Aorta (tissue), 5 donors: Measurements from ENCODE around the gene ECSCR. TPM values are rescaled to one million over a fixed set of nuclear protein-coding genes. Genes with fewer than 3 reads are reported as not detected.

Source experiments
- ATAC-seq: fragments of 200-7000 bp; cut with Tn5 transposase; one replicate; pipeline ENCODE4 v1.9.1; 2022; ENCODE audit warnings: moderate library complexity; ENCODE audit not compliant: low FRiP score
- DNase-seq, 2 donors: peaks; one replicate each; pipeline ENCODE4 v3.0.0-alpha.2; 2020
- H3K27ac ChIP-seq, 2 donors: one replicate each; pipeline ENCODE4 v1.5.1; 2013; ENCODE audit warnings: low read length in 2 of 2, mild to moderate bottlenecking in 2 of 2, moderate library complexity in 2 of 2, control low read depth in 1 of 2, inconsistent platforms in 1 of 2, low read depth in 1 of 2
- H3K27me3 ChIP-seq, 2 donors: one replicate each; pipeline ENCODE4 v1.6.1; 2013; ENCODE audit warnings: control low read depth in 1 of 2, low read length in 1 of 2, mild to moderate bottlenecking in 1 of 2, moderate library complexity in 1 of 2; ENCODE audit not compliant: insufficient read depth in 2 of 2, control insufficient read depth in 1 of 2
- H3K36me3 ChIP-seq, 2 donors: one replicate each; pipeline ENCODE4 v1.6.1; 2013; ENCODE audit warnings: control low read depth in 1 of 2, low read length in 1 of 2, mild to moderate bottlenecking in 1 of 2; ENCODE audit not compliant: insufficient read depth in 2 of 2, control insufficient read depth in 1 of 2
- H3K4me1 ChIP-seq, 2 donors: one replicate each; pipeline ENCODE4 v1.6.1; 2013; ENCODE audit warnings: low read length in 2 of 2, control low read depth in 1 of 2, mild to moderate bottlenecking in 1 of 2, moderate library complexity in 1 of 2; ENCODE audit not compliant: insufficient read depth in 2 of 2, control insufficient read depth in 1 of 2
- H3K4me3 ChIP-seq, 2 donors: one replicate each; pipeline ENCODE4 v1.5.1; 2013; ENCODE audit warnings: low read length in 2 of 2, control low read depth in 1 of 2, mild to moderate bottlenecking in 1 of 2
- H3K9me3 ChIP-seq: one replicate; pipeline ENCODE4 v1.6.1; 2013; ENCODE audit warnings: mild to moderate bottlenecking, low read length; ENCODE audit not compliant: control insufficient read depth
- WGBS, 2 donors: extraction: QIAGEN DNeasy Blood & Tissue Kit; methylation state at CpG; one replicate each; pipeline ENCODE4 v1.1.7; 2013; 5-methylcytosine and 5-hydroxymethylcytosine counted together
- intact Hi-C, 2 donors: fragments of 100-400 bp; cut with DNase I; formaldehyde crosslinking; loops; one replicate each; pipeline versions ENCODE4 v1.14.2 to v1.15.0; 2022
- polyA plus RNA-seq, 2 donors: library from polyadenylated mRNA; stranded (reverse); fragments of 200-250 nt; gene quantifications; one replicate each; pipeline ENCODE4 v1.2.3, GENCODE V29; 2013
- total RNA-seq, 2 donors: library from RNA; stranded (reverse); fragmentation: NEBNext Ultra II Directional; extraction: Animal tissue kit (Norgen Biotek cat#: 25700); gene quantifications; one replicate each; pipeline ENCODE4 v1.2.1, GENCODE V29; 2021
- donor health status: healthy with polysubstance abuse.
- donor health status: Bipolar disorder and iron deficiency.
- donor health status: DM: no; HTN: no; CAD: no.
- donor health status: DM: no; HTN: no; CAD: no.
- donor health status: DM: yes; HTN: yes; CAD: no.

ECSCR gene
- total and polyA plus RNA-seq, 4 donors, result 6.1 to 51.3 (median 22.4) TPM

- DNase-seq (no peak), ATAC-seq (no peak)
- peaks cover 4% of the 10 kb centered on the region in 2 donors for H3K36me3 ChIP-seq
- H3K4me3 ChIP-seq, result no peak overlapping the region
- 89 to 90% methylated on average over 5 of the region's 5 CpGs for WGBS, 2 donors
- H3K9me3 ChIP-seq, result no peaks in the 10 kb centered on the region
- H3K27me3 ChIP-seq, result no peaks in the 10 kb centered on the region
- H3K4me1 ChIP-seq, result no peaks in the 10 kb centered on the region
- intact Hi-C loops, result no loop called here
- H3K27ac ChIP-seq, result no peak overlapping the region
Measured at GRCh38 chr5:139425497-139425896, 37.0 kb downstream of the ECSCR start.

- H3K36me3 ChIP-seq, result peaks cover 4 to 6% of the 10 kb centered on the region in 2 donors
- no peak overlapping the region for H3K4me3 ChIP-seq
- no peak overlapping the region for H3K27ac ChIP-seq
- no peaks in the 10 kb centered on the region for H3K27me3 ChIP-seq
- no peaks in the 10 kb centered on the region for H3K9me3 ChIP-seq
- 43 to 45% methylated on average over 5 of the region's 5 CpGs for WGBS, 2 donors
- H3K4me1 ChIP-seq, result no peaks in the 10 kb centered on the region
- intact Hi-C loops, result loop anchor here (1.0 to 2.0 kb wide), 2 partner anchors 90 to 91 kb away; no protein-coding TSS in a partner anchor
- ATAC-seq (peak; percentile 75), DNase-seq (no peak)
Measured at GRCh38 chr5:139422307-139422893, 40.1 kb downstream of the ECSCR start.

- DNase-seq (no peak), ATAC-seq (no peak)
- Histone ChIP-seq H3K27me3 (no peaks in the 10 kb centered on the region), H3K36me3 (peaks cover 4% of the 10 kb centered on the region in 2 donors), H3K4me3 (no peak overlapping the region), H3K4me1 (no peaks in the 10 kb centered on the region), H3K9me3 (no peaks in the 10 kb centered on the region), H3K27ac (no peak overlapping the region)
- 85 to 86% methylated on average over 9 of the region's 9 CpGs for WGBS, 2 donors
- intact Hi-C loops, result loop anchor here in 1 of 2 donors (5.0 kb wide), 1 partner anchor 143 kb away; the partner anchor contains the start of gene UBE2D2
Measured at GRCh38 chr5:139419226-139420192, 43.0 kb downstream of the ECSCR start.

- H3K4me1 ChIP-seq, result no peaks in the 10 kb centered on the region
Measured at GRCh38 chr5:139418793-139419192, 43.8 kb downstream of the ECSCR start.

GRCh38 chr5:139417214-139417613 is 45.3 kb downstream of the ECSCR start:
- peaks cover 0 to 3% of the 10 kb centered on the region in 2 donors for H3K36me3 ChIP-seq
- ATAC-seq, result peak; percentile 74
- H3K9me3 ChIP-seq, result no peaks in the 10 kb centered on the region
- no peak overlapping the region for H3K27ac ChIP-seq
- H3K4me1 ChIP-seq, result no peaks in the 10 kb centered on the region
- intact Hi-C loops, result loop anchor here in 1 of 2 donors (5.0 kb wide), 1 partner anchor 145 kb away; the partner anchor contains the start of gene UBE2D2
- H3K27me3 ChIP-seq, result no peaks in the 10 kb centered on the region
- no peak for DNase-seq
- WGBS, 2 donors, result 3 to 6% methylated on average over 4 of the region's 4 CpGs
- H3K4me3 ChIP-seq, result no peak overlapping the region

More at GRCh38 chr5:139418793-139419192, 43.8 kb downstream of the ECSCR start:
- H3K9me3 ChIP-seq, result no peaks in the 10 kb centered on the region
- H3K4me3 ChIP-seq, result no peak overlapping the region
- no peak for ATAC-seq
- intact Hi-C loops, result loop anchor here in 1 of 2 donors (5.0 kb wide), 1 partner anchor 144 kb away; the partner anchor contains the start of gene UBE2D2
- 89 to 96% methylated on average over 1 of the region's 1 CpG for WGBS, 2 donors
- no peak for DNase-seq
- H3K36me3 ChIP-seq, result peaks cover 1 to 2% of the 10 kb centered on the region in 2 donors
- H3K27ac ChIP-seq, result peak overlapping the region in 1 of 2 donors; percentile 7
- no peaks in the 10 kb centered on the region for H3K27me3 ChIP-seq

- Histone ChIP-seq H3K4me1 (no peaks in the 10 kb centered on the region), H3K36me3 (peaks cover 0 to 3% of the 10 kb centered on the region in 2 donors), H3K27ac (peak overlapping the region; percentile 9 to 15), H3K27me3 (no peaks in the 10 kb centered on the region), H3K4me3 (no peak overlapping the region), H3K9me3 (no peaks in the 10 kb centered on the region)
- intact Hi-C loops, result loop anchor here in 1 of 2 donors (5.0 kb wide), 1 partner anchor 146 kb away; the partner anchor contains the start of gene UBE2D2
- DNase-seq (no peak), ATAC-seq (no peak)
- 71 to 72% methylated on average over 9 of the region's 9 CpGs for WGBS, 2 donors
Measured at GRCh38 chr5:139416651-139417050, 45.9 kb downstream of the ECSCR start.

GRCh38 chr5:139415869-139416268 is 46.7 kb downstream of the ECSCR start:
- H3K4me1 ChIP-seq, result no peaks in the 10 kb centered on the region
- ATAC-seq, result no peak
- H3K4me3 ChIP-seq, result no peak overlapping the region
- no peaks in the 10 kb centered on the region for H3K27me3 ChIP-seq
- DNase-seq, result no peak
- H3K9me3 ChIP-seq, result no peaks in the 10 kb centered on the region
- intact Hi-C loops, result loop anchor here in 1 of 2 donors (5.0 kb wide), 1 partner anchor 146 kb away; the partner anchor contains the start of gene UBE2D2
- H3K27ac ChIP-seq, result peak overlapping the region in 1 of 2 donors; percentile 9
- H3K36me3 ChIP-seq, result peaks cover 0 to 3% of the 10 kb centered on the region in 2 donors

GRCh38 chr5:139415221-139415861 is 47.2 kb downstream of the ECSCR start:
- H3K4me3 ChIP-seq, result no peak overlapping the region
- 8 to 10% methylated on average over 8 of the region's 8 CpGs for WGBS, 2 donors
- ATAC-seq, result peak; percentile 49
- no peaks in the 10 kb centered on the region for H3K9me3 ChIP-seq
- peaks cover 0 to 3% of the 10 kb centered on the region in 2 donors for H3K36me3 ChIP-seq
- H3K27me3 ChIP-seq, result no peaks in the 10 kb centered on the region
- peak overlapping the region; percentile 9 to 10 for H3K27ac ChIP-seq
- intact Hi-C loops, result loop anchor here in 1 of 2 donors (5.0 kb wide), 1 partner anchor 147 kb away; the partner anchor contains the start of gene UBE2D2
- no peaks in the 10 kb centered on the region for H3K4me1 ChIP-seq
- DNase-seq, result no peak
